PFSK-1 (cell line): ENCODE results near the gene SLC4A4.

Experiments used
- FOXP2 ChIP-seq: optimal IDR thresholded peaks from 2 replicates; pipeline ENCODE3; 2011; ENCODE audit warnings: borderline replicate concordance, control low read depth, inconsistent platforms; ENCODE audit not compliant: insufficient read depth; ENCODE audit errors: extremely low read length, extremely low read depth
- POLR2AphosphoS5 ChIP-seq: IDR thresholded peaks from 2 replicates; pipeline ENCODE4 v1.6.1; 2012; ENCODE audit warnings: low read depth, mild to moderate bottlenecking, control low read depth, low read length, moderate library complexity
- REST ChIP-seq, 2 experiments: IDR thresholded peaks; 2 replicates each; pipeline versions ENCODE4 v1.6.1 to v1.8.0; 2011 to 2012; ENCODE audit warnings: low read depth in 2 of 2, low read length in 2 of 2, control low read depth in 1 of 2, inconsistent platforms in 1 of 2, mild to moderate bottlenecking in 1 of 2, moderate library complexity in 1 of 2; ENCODE audit not compliant: insufficient read depth in 1 of 2
- SIN3A ChIP-seq: IDR thresholded peaks from 2 replicates; pipeline ENCODE4 v1.6.1; 2012; ENCODE audit warnings: mild to moderate bottlenecking, low read length, moderate library complexity, borderline replicate concordance; ENCODE audit not compliant: insufficient read depth
- TAF1 ChIP-seq: IDR thresholded peaks from 2 replicates; pipeline ENCODE4 v1.6.1; 2012; ENCODE audit warnings: low read length, control low read depth, borderline replicate concordance; ENCODE audit not compliant: insufficient read depth

The SLC4A4 gene

DNA sequence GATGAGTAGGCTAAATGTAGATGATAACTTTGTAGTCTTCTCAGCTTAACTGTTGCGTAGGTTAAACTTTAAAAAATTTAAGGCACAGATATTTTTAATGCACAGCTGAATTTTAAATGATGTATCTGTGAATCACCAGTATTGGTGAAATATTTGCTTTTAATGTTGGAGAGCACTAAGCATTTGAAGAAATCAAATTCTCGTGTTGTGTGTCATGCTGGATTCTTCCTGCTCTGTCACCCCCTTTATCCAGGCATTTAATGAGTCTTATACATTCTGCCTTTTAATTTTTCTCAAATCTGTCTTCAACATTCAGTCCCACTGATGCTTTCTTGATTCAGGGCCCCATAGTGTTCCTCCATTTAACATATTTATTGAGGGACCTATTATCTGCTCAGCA lies 76.7 kb downstream of the SLC4A4 start:
- no peak for TF ChIP-seq TAF1
- TF ChIP-seq SIN3A, result no peak
- no peak for TF ChIP-seq POLR2AphosphoS5
- no peak for TF ChIP-seq REST (IDR thresholded peaks at IDR 0.05; ENCODE audit: insufficient read depth in 1 of 2, low read depth in 2 of 2, low read length in 2 of 2)
- TF ChIP-seq FOXP2, result no peak

DNA sequence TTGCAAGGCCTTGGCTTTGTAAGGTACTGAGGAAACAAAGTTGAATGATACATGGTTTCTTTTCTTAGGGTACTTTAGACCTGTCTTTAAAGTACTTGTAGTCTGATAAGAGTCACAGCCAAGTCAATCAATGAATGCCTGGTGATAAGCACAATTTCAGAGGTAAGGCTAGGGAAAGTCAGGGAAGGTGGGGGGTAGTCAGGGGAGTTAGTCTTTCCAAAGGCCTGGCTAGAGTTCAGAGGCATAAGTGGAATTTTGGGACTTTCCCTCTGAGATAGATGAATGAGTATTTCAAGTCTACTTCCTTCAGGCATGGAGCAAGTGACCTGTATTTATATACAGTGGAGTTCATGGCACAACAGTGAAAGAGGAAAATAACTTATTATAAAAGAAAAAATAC lies 78.3 kb downstream of the SLC4A4 start:
- no peak for TF ChIP-seq SIN3A
- TF ChIP-seq TAF1, result no peak
- no peak for TF ChIP-seq FOXP2
- TF ChIP-seq REST (IDR thresholded peaks at IDR 0.05; ENCODE audit: insufficient read depth in 1 of 2, low read depth in 2 of 2, low read length in 2 of 2), result no peak
- no peak for TF ChIP-seq POLR2AphosphoS5

DNA sequence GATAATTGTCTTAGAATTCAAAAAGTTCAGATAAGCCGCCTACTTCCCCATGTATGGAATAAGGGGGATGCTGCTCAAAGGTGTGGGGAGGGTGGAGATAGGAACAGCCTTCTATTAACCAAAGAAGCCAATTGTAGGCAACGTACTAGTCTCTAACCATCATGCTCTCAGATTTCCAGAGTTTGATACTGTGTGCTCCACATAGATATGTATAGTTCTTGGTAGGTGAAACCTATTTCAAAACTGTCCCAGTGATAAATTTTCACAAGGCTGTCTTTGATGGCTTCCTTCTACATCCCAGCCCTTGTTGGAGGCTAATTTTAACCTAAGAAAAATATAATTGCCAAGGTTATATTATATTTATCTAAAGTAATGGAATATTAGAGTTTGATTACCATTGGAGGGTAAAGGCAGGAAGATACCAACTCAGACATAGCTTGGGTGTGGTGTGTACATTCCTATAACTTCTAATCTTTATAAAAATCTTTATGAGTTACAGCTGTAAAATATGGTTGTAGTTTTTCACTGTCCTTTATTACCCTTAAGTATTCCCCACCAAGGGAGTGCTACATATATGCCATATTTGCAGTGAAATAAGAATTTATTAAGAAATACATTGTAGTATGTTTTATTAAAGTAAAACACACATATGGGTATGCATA lies 87.7 kb downstream of the SLC4A4 start:
- no peak for TF ChIP-seq SIN3A
- no peak for TF ChIP-seq REST (IDR thresholded peaks at IDR 0.05; ENCODE audit: insufficient read depth in 1 of 2, low read depth in 2 of 2, low read length in 2 of 2)
- TF ChIP-seq POLR2AphosphoS5, result no peak
- TF ChIP-seq FOXP2, result no peak
- TF ChIP-seq TAF1, result no peak

DNA sequence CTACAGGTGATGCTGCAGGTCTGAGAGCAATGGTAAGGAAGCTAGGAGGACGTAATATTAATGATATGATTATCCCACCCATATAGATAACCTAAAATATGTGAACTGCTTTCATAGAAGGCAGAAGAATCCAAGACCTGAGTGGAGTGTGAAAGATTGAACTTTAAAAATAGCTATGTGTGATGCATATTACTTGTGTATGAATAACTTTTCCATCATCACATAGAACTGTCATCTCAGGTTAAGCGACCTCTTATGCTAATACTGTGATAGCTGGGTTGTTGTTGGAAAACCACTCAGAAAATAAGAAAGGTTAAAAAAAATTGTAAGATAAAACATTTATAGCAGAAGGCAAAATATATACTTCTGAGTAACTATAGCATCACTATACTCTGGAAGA lies 90.3 kb downstream of the SLC4A4 start:
- no peak for TF ChIP-seq POLR2AphosphoS5
- TF ChIP-seq TAF1, result no peak
- TF ChIP-seq FOXP2, result no peak
- TF ChIP-seq REST (IDR thresholded peaks at IDR 0.05; ENCODE audit: insufficient read depth in 1 of 2, low read depth in 2 of 2, low read length in 2 of 2), result no peak

- TF ChIP-seq REST (IDR thresholded peaks at IDR 0.05; ENCODE audit: insufficient read depth in 1 of 2, low read depth in 2 of 2, low read length in 2 of 2) (no peak), FOXP2 (no peak), SIN3A (no peak), POLR2AphosphoS5 (no peak), TAF1 (no peak)
These were observed 91.1 kb downstream of the SLC4A4 start for GRCh38 chr4:71429962-71430361.
